GM18507 (cell line): Measurements from ENCODE around the gene FAM107B.

Experiments used
- DNase-seq: peaks from one replicate; pipeline ENCODE4 v3.0.0; 2011; ENCODE audit warnings: low read depth; ENCODE audit not compliant: insufficient read length; ENCODE audit errors: extremely low spot score
- FAIRE-seq: peaks from 2 replicates; lab custom pipeline; 2011; peaks lifted over from hg19 to GRCh38; lab: Jason Lieb, UNC

Gene FAM107B

GRCh38 chr10:14571866-14572507, 202.7 kb downstream of the FAM107B start:
- FAIRE-seq (no peak), DNase-seq (no peak)

- no peak for FAIRE-seq
- DNase-seq = no peak
These were observed 203.9 kb downstream of the FAM107B start for GRCh38 chr10:14570800-14571199.

- DNase-seq (no peak), FAIRE-seq (no peak)
These were observed 205.2 kb downstream of the FAM107B start for GRCh38 chr10:14569274-14570060.

GRCh38 chr10:14567421-14567820, 207.3 kb downstream of the FAM107B start:
- no peak for DNase-seq
- no peak for FAIRE-seq

- no peak for FAIRE-seq
- DNase-seq = no peak
These were observed 208.2 kb downstream of the FAM107B start for GRCh38 chr10:14566498-14566897.

- no peak for DNase-seq
- FAIRE-seq = peak; percentile 47
These were observed 209.5 kb downstream of the FAM107B start for GRCh38 chr10:14565199-14565598.

- no peak for DNase-seq
- peak; percentile 75 for FAIRE-seq
These were observed 210.4 kb downstream of the FAM107B start for GRCh38 chr10:14564268-14564744.

- DNase-seq = no peak
- no peak for FAIRE-seq
These were observed 211.2 kb downstream of the FAM107B start for GRCh38 chr10:14563359-14563940.

GRCh38 chr10:14563076-14563336, 211.7 kb downstream of the FAM107B start:
- peak; percentile 12 for FAIRE-seq
- no peak for DNase-seq

- DNase-seq (no peak), FAIRE-seq (no peak)
These were observed 212.2 kb downstream of the FAM107B start for GRCh38 chr10:14562218-14563075.

- DNase-seq (no peak), FAIRE-seq (no peak)
These were observed 213.6 kb downstream of the FAM107B start for GRCh38 chr10:14560791-14561765.

GRCh38 chr10:14560274-14560673, 214.4 kb downstream of the FAM107B start:
- FAIRE-seq (no peak), DNase-seq (no peak)

- DNase-seq = no peak
- FAIRE-seq = no peak
These were observed 216.7 kb downstream of the FAM107B start for GRCh38 chr10:14558025-14558424.

GRCh38 chr10:14557567-14557966, 217.1 kb downstream of the FAM107B start:
- DNase-seq = no peak
- no peak for FAIRE-seq

GRCh38 chr10:14556285-14556956, 218.3 kb downstream of the FAM107B start:
- FAIRE-seq (peak; percentile 59), DNase-seq (peak; percentile 26)

GRCh38 chr10:14555807-14556206, 218.9 kb downstream of the FAM107B start:
- no peak for FAIRE-seq
- no peak for DNase-seq

GRCh38 chr10:14554491-14555205, 220.0 kb downstream of the FAM107B start:
- FAIRE-seq (peak; percentile 9), DNase-seq (no peak)

GRCh38 chr10:14554091-14554490, 220.6 kb downstream of the FAM107B start:
- DNase-seq (no peak), FAIRE-seq (no peak)
